HL-60 (cell line): Measurements from ENCODE around the gene SPINK8.

Source experiments
- DNase-seq, 2 experiments: peaks; one replicate each; pipeline ENCODE4 v3.0.0-alpha.2; 2010 to 2020; ENCODE audit warnings: low read depth in 1 of 2, low spot score in 1 of 2
- H3K27ac ChIP-seq: fragments of 250-450 bp; sonication (Bioruptor Pico); replicated peaks from 2 replicates; pipeline ENCODE4 v1.5.1; 2020; ENCODE audit warnings: mild to moderate bottlenecking, moderate library complexity
- H3K27me3 ChIP-seq: fragments of 250-450 bp; sonication (Bioruptor Pico); 2 replicates; pipeline ENCODE4 v1.5.1; 2021; ENCODE audit warnings: mild to moderate bottlenecking, moderate library complexity; ENCODE audit not compliant: insufficient read depth, poor library complexity, severe bottlenecking
- H3K4me3 ChIP-seq: replicated peaks from 2 replicates; pipeline ENCODE4 v1.5.1; 2011; ENCODE audit warnings: mild to moderate bottlenecking, control low read depth, low read length; ENCODE audit not compliant: insufficient read depth
- CTCF ChIP-seq: IDR thresholded peaks from one replicate; pipeline ENCODE4 v1.5.1; 2011; ENCODE audit warnings: low read length, control low read depth, inconsistent platforms; ENCODE audit not compliant: insufficient read depth
- GABPA ChIP-seq: IDR thresholded peaks from 2 replicates; pipeline ENCODE4 v1.6.1; 2012; ENCODE audit warnings: low read depth
- POLR2AphosphoS5 ChIP-seq: IDR thresholded peaks from 2 replicates; pipeline ENCODE4 v1.6.1; 2012; ENCODE audit warnings: low read depth
- REST ChIP-seq: IDR thresholded peaks from 2 replicates; pipeline ENCODE4 v1.6.1; 2012; ENCODE audit warnings: low read depth; ENCODE audit not compliant: insufficient replicate concordance
- SPI1 ChIP-seq: IDR thresholded peaks from 2 replicates; pipeline ENCODE4 v1.6.1; 2012; ENCODE audit warnings: low read depth, mild to moderate bottlenecking, borderline replicate concordance

Gene SPINK8

GRCh38 chr3:48269592-48269991 is 63.9 kb downstream of the SPINK8 start:
- H3K27ac ChIP-seq, result no peak overlapping the region
- no peak for DNase-seq
- H3K4me3 ChIP-seq, result no peak overlapping the region
- TF ChIP-seq POLR2AphosphoS5, result no peak
- TF ChIP-seq CTCF, result no peak
- TF ChIP-seq REST, result no peak
- TF ChIP-seq SPI1, result no peak
- no peak for TF ChIP-seq GABPA
- H3K27me3 ChIP-seq, result no peaks in the 10 kb centered on the region

- TF ChIP-seq REST (no peak), CTCF (no peak), POLR2AphosphoS5 (no peak), SPI1 (no peak), GABPA (no peak)
These were observed 64.4 kb downstream of the SPINK8 start for GRCh38 chr3:48268936-48269561.

GRCh38 chr3:48268381-48268935 is 65.0 kb downstream of the SPINK8 start:
- no peak overlapping the region for H3K4me3 ChIP-seq
- H3K27ac ChIP-seq, result no peak overlapping the region
- no peak for TF ChIP-seq SPI1
- DNase-seq, result no peak
- no peaks in the 10 kb centered on the region for H3K27me3 ChIP-seq

More at GRCh38 chr3:48268936-48269561, 64.4 kb downstream of the SPINK8 start:
- Histone ChIP-seq H3K27ac (no peak overlapping the region), H3K4me3 (no peak overlapping the region), H3K27me3 (no peaks in the 10 kb centered on the region)
- no peak for DNase-seq

GRCh38 chr3:48267782-48268181 is 65.7 kb downstream of the SPINK8 start:
- H3K4me3 ChIP-seq, result no peak overlapping the region
- no peak for TF ChIP-seq POLR2AphosphoS5
- TF ChIP-seq REST, result no peak
- no peak for TF ChIP-seq CTCF
- no peak for TF ChIP-seq SPI1
- TF ChIP-seq GABPA, result no peak
- H3K27ac ChIP-seq, result no peak overlapping the region
- DNase-seq, result no peak
- H3K27me3 ChIP-seq, result no peaks in the 10 kb centered on the region
